ENCODE results near the gene PAPPA.

PAPPA gene

GRCh38 chr9:116137581-116137980 lies 16.0 kb upstream of the PAPPA start:
- Histone ChIP-seq H3K27me3 (ENCODE audit: insufficient read depth, low read length) (no peaks in the 10 kb centered on the region), H3K4me3 (ENCODE audit: low read length) (no peak overlapping the region), H3K9ac (ENCODE audit: low read depth, low read length) (no peak overlapping the region), H3K36me3 (ENCODE audit: insufficient read depth, low read depth, low read length) (no peaks in the 10 kb centered on the region), H3K27ac (ENCODE audit: low read length) (no peak overlapping the region), H3K4me1 (ENCODE audit: insufficient read depth, low read length) (no peaks in the 10 kb centered on the region), H3K9me3 (ENCODE audit: insufficient read depth, low read depth, low read length) (no peaks in the 10 kb centered on the region)

DNA sequence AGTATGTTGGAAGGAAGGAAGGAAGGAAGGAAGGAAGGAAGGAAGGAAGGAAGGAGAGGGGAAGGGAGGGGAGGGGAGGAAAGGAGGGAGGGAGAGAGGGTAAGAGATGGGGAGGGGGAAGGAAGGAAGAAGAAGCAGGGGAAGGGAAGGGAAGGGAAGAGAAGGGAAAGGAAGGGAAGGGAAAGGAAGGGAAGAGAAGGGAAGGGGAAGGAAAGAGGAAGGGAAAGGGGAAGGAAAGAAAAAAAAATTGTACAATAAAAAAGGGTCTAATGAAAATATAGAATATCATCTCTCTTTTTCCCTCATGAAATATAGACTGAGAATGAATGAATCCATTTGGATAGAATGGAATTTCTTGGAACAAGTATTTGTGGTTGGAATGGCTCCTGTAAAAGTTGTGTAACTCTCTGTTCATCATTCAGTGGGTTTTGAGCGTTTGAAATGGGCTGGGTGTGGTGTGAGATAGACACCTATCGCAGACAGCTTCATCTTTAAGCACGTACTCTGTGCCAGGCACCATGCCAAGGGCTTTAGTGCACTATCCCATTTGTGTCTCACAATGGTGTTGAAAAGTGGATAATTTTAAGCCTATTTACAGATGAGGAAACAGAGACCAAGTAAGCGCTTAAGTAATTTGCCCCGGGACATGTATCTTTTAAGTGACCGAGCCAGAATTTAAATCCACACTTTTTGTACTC lies 11.6 kb upstream of the PAPPA start:
- Histone ChIP-seq H3K4me3 (ENCODE audit: low read length) (no peak overlapping the region), H3K36me3 (ENCODE audit: insufficient read depth, low read depth, low read length) (no peaks in the 10 kb centered on the region), H3K27me3 (ENCODE audit: insufficient read depth, low read length) (no peaks in the 10 kb centered on the region), H3K9me3 (ENCODE audit: insufficient read depth, low read depth, low read length) (no peaks in the 10 kb centered on the region), H3K27ac (ENCODE audit: low read length) (no peak overlapping the region), H3K4me1 (ENCODE audit: insufficient read depth, low read length) (no peaks in the 10 kb centered on the region), H3K9ac (ENCODE audit: low read depth, low read length) (no peak overlapping the region)

GRCh38 chr9:116142706-116143492 lies 10.7 kb upstream of the PAPPA start:
- H3K4me1 ChIP-seq (ENCODE audit: insufficient read depth, low read length), result no peaks in the 10 kb centered on the region
- H3K4me3 ChIP-seq (ENCODE audit: low read length), result no peak overlapping the region
- no peak overlapping the region for H3K9ac ChIP-seq (ENCODE audit: low read depth, low read length)
- no peaks in the 10 kb centered on the region for H3K27me3 ChIP-seq (ENCODE audit: insufficient read depth, low read length)
- H3K9me3 ChIP-seq (ENCODE audit: insufficient read depth, low read depth, low read length), result no peaks in the 10 kb centered on the region
- H3K36me3 ChIP-seq (ENCODE audit: insufficient read depth, low read depth, low read length), result no peaks in the 10 kb centered on the region
- H3K27ac ChIP-seq (ENCODE audit: low read length), result no peak overlapping the region

DNA sequence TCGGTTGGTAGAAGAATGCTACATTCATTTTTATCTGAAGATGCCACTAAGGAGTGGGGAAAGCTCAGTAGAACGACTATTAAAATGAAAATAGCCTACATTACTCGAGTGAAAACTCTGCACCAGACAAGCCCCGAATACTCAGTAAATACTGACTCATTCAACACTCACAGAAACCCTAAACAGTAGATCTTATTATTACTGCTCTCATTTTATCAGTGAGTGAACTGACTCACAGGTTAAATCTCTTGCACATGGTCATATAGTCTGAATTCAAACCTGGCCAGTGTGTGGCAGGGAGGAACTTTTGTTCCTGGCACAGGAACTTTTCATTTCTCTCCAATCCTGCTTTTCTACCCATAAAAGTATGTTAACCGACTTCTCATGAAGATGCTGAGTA lies 9.6 kb upstream of the PAPPA start:
- Histone ChIP-seq H3K9ac (ENCODE audit: low read depth, low read length) (no peak overlapping the region), H3K4me3 (ENCODE audit: low read length) (no peak overlapping the region), H3K27me3 (ENCODE audit: insufficient read depth, low read length) (no peaks in the 10 kb centered on the region), H3K36me3 (ENCODE audit: insufficient read depth, low read depth, low read length) (no peaks in the 10 kb centered on the region), H3K27ac (ENCODE audit: low read length) (no peak overlapping the region), H3K9me3 (ENCODE audit: insufficient read depth, low read depth, low read length) (no peaks in the 10 kb centered on the region), H3K4me1 (ENCODE audit: insufficient read depth, low read length) (no peaks in the 10 kb centered on the region)

- Histone ChIP-seq H3K4me1 (ENCODE audit: insufficient read depth, low read length) (no peaks in the 10 kb centered on the region), H3K9ac (ENCODE audit: low read depth, low read length) (no peak overlapping the region), H3K27ac (ENCODE audit: low read length) (no peak overlapping the region), H3K27me3 (ENCODE audit: insufficient read depth, low read length) (no peaks in the 10 kb centered on the region), H3K36me3 (ENCODE audit: insufficient read depth, low read depth, low read length) (no peaks in the 10 kb centered on the region), H3K4me3 (ENCODE audit: low read length) (no peak overlapping the region), H3K9me3 (ENCODE audit: insufficient read depth, low read depth, low read length) (no peaks in the 10 kb centered on the region)
These were observed 9.0 kb upstream of the PAPPA start for GRCh38 chr9:116144555-116144954.

- Histone ChIP-seq H3K27ac (ENCODE audit: low read length) (no peak overlapping the region), H3K9me3 (ENCODE audit: insufficient read depth, low read depth, low read length) (no peaks in the 10 kb centered on the region), H3K4me3 (ENCODE audit: low read length) (no peak overlapping the region), H3K4me1 (ENCODE audit: insufficient read depth, low read length) (no peaks in the 10 kb centered on the region), H3K27me3 (ENCODE audit: insufficient read depth, low read length) (no peaks in the 10 kb centered on the region), H3K36me3 (ENCODE audit: insufficient read depth, low read depth, low read length) (no peaks in the 10 kb centered on the region), H3K9ac (ENCODE audit: low read depth, low read length) (no peak overlapping the region)
These were observed 8.6 kb upstream of the PAPPA start for GRCh38 chr9:116145036-116145435.

- Histone ChIP-seq H3K9ac (ENCODE audit: low read depth, low read length) (no peak overlapping the region), H3K27me3 (ENCODE audit: insufficient read depth, low read length) (0 out of 2 replicates have a peak, but pooled peaks cover 6% of the 10 kb centered on the region), H3K27ac (ENCODE audit: low read length) (no peak overlapping the region), H3K4me3 (ENCODE audit: low read length) (no peak overlapping the region), H3K4me1 (ENCODE audit: insufficient read depth, low read length) (peaks cover 3% of the 10 kb centered on the region; the same call in 1 of the 2 replicates), H3K36me3 (ENCODE audit: insufficient read depth, low read depth, low read length) (no peaks in the 10 kb centered on the region), H3K9me3 (ENCODE audit: insufficient read depth, low read depth, low read length) (no peaks in the 10 kb centered on the region)
These were observed 5.8 kb upstream of the PAPPA start for GRCh38 chr9:116147821-116148220.

DNA sequence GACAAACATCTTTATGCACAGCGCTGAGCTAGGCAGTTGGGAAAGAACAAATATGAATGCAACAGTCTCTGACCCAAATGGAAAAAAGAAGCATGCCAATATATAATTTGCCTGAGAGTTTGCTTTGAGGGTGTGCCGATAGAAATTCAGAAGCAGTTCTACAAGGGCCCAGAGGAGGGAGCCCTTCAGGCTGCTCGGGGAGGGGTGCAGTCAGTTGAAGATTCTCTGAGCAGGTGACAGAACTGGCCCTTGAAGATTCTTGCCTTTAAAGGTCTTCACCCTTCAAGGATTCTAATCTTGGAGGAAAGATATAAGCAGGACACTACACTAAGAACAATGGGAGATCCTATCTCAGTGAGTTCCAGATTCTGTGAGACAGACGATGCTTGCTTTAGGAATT lies 3.7 kb upstream of the PAPPA start:
- Histone ChIP-seq H3K4me3 (ENCODE audit: low read length) (no peak overlapping the region), H3K36me3 (ENCODE audit: insufficient read depth, low read depth, low read length) (no peaks in the 10 kb centered on the region), H3K27ac (ENCODE audit: low read length) (no peak overlapping the region), H3K4me1 (ENCODE audit: insufficient read depth, low read length) (peaks cover 7% of the 10 kb centered on the region; the same call in 1 of the 2 replicates), H3K9me3 (ENCODE audit: insufficient read depth, low read depth, low read length) (no peaks in the 10 kb centered on the region), H3K27me3 (ENCODE audit: insufficient read depth, low read length) (peaks cover 20% of the 10 kb centered on the region), H3K9ac (ENCODE audit: low read depth, low read length) (no peak overlapping the region)

DNA sequence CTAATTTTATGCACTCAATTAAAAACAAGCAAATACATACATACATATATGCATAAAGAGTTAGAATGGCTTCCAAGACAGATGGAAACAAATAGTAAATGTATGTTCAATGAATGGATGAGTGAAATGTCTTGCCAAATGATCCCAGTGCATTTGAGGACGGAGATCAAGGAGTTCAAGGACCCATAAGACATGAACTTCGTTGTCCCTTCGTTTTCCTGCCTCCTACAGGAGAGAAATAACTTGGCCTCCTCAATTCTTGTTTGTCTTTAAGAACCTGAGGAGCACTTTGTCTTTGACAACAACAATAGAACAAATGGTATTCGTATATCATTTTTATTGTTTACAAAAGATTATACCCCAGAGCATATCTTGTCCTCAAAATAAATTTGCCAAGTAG lies 2.4 kb upstream of the PAPPA start:
- H3K9me3 ChIP-seq (ENCODE audit: insufficient read depth, low read depth, low read length), result no peaks in the 10 kb centered on the region
- H3K4me3 ChIP-seq (ENCODE audit: low read length), result no peak overlapping the region

DNA sequence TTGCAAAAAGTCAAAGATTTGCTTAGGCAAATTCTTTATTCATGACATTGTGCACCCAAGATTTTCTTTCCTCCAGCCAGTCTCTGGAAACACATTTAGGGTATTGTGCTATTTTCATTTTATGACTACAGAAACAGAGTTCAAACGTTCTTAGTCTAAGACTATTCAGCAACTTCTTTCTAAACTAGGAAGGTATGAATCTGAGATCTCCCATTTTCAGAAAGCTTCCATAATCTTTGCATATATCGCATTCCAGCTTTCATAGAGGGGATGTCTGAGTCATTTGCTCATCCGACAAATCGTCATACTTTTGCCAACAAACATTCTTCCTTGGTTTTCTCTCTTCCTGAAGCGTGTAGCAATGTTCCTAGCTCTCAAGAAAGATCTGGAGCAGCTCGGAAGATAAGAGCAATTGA lies 1.6 kb upstream of the PAPPA start:
- no peak overlapping the region for H3K9ac ChIP-seq (ENCODE audit: low read depth, low read length)
- H3K36me3 ChIP-seq (ENCODE audit: insufficient read depth, low read depth, low read length), result no peaks in the 10 kb centered on the region
- H3K4me1 ChIP-seq (ENCODE audit: insufficient read depth, low read length), result peaks cover 14% of the 10 kb centered on the region; the same call in 1 of the 2 replicates
- H3K27ac ChIP-seq (ENCODE audit: low read length), result no peak overlapping the region
- peaks cover 41% of the 10 kb centered on the region for H3K27me3 ChIP-seq (ENCODE audit: insufficient read depth, low read length)
- H3K4me3 ChIP-seq (ENCODE audit: low read length), result no peak overlapping the region
- no peaks in the 10 kb centered on the region for H3K9me3 ChIP-seq (ENCODE audit: insufficient read depth, low read depth, low read length)

More for the DNA sequence above, 2.4 kb upstream of the PAPPA start:
- Histone ChIP-seq H3K27me3 (ENCODE audit: insufficient read depth, low read length) (peaks cover 33% of the 10 kb centered on the region), H3K9ac (ENCODE audit: low read depth, low read length) (no peak overlapping the region), H3K27ac (ENCODE audit: low read length) (no peak overlapping the region), H3K36me3 (ENCODE audit: insufficient read depth, low read depth, low read length) (no peaks in the 10 kb centered on the region), H3K4me1 (ENCODE audit: insufficient read depth, low read length) (peaks cover 14% of the 10 kb centered on the region; the same call in 1 of the 2 replicates)

GRCh38 chr9:116152390-116152789 lies 1.2 kb upstream of the PAPPA start:
- Histone ChIP-seq H3K4me3 (ENCODE audit: low read length) (no peak overlapping the region), H3K27me3 (ENCODE audit: insufficient read depth, low read length) (peaks cover 45% of the 10 kb centered on the region), H3K4me1 (ENCODE audit: insufficient read depth, low read length) (peaks cover 14% of the 10 kb centered on the region; the same call in 1 of the 2 replicates), H3K9ac (ENCODE audit: low read depth, low read length) (no peak overlapping the region), H3K9me3 (ENCODE audit: insufficient read depth, low read depth, low read length) (no peaks in the 10 kb centered on the region), H3K27ac (ENCODE audit: low read length) (no peak overlapping the region), H3K36me3 (ENCODE audit: insufficient read depth, low read depth, low read length) (no peaks in the 10 kb centered on the region)
